ENCODE data around the gene ACVR2B. TPM values are rescaled to one million over a fixed set of nuclear protein-coding genes. Genes with fewer than 3 reads are reported as not detected.

Gene ACVR2B
- total and polyA plus RNA-seq, 2 donors (not counting 1 experiment from before 2014, with no cell fraction given): 0.18 to 4.2 TPM

DNA sequence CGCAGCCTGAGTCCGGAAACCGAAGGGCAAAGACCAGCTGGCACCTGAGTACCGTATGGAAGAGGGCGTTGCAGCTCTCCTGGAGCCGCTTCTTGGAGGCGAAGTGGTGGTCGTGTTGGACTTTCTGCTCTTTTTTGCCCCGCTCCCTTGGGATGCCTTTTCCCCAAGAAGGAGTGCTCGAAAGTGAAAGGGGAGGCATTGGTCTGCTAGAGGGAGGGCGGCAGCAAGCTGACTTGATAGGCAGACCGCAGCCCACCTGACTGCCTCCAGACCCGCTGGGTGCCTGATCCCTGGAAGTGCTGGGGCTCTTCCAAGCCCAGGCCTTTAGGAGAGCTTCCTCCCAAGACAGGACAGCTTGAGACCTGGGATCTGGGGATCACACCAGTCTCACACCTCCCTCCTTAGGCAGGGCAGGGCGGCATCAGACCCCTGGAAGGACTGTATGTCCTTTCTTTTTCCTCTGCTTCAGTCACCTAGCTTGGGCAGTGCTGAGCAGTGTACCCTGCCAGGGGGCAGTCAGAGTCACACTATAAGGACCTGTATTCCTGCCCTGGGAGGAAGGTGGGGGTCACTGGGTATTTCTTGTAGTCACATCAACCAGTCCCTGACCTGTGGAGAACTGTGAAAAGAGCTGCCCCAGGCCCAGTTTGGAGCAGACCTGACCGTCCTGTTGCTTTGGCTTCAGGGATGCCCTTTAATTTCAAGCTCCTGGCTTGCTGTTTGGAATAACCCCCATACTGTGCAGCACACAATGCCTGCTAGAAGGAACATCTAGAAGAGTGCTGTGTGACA lies 2.1 kb downstream of the ACVR2B start:
- POLR2A ChIA-PET: no interaction called here
- H3K4me1 ChIP-seq (ENCODE audit: control insufficient read depth in 2 of 2, insufficient read depth in 2 of 2, low read length in 2 of 2): peaks cover 13 to 24% of the 10 kb centered on the region in 2 donors
- peaks cover 0 to 30% (median 8%) of the 10 kb centered on the region in 4 experiments for H3K27me3 ChIP-seq (replicated peaks in 1 of 4; ENCODE audit: control extremely low read depth in 1 of 4, control insufficient read depth in 3 of 4, insufficient read depth in 4 of 4, low read length in 3 of 4)
- CTCF ChIA-PET: interaction anchor here (0.8 kb wide), 1 partner anchor 41 kb away, joined by 4 read pairs; the partner anchor contains the start of gene EXOG
- no peak overlapping the region for H3K27ac ChIP-seq (ENCODE audit: low read length in 2 of 2)
- Mint-ChIP-seq H3K4me1 (peaks cover 15% of the 10 kb centered on the region), H3K27me3 (peaks cover 18% of the 10 kb centered on the region), H3K9me3 (ENCODE audit: insufficient read depth) (no peaks in the 10 kb centered on the region), H3K27ac (no peak overlapping the region), H3K4me3 (peak overlapping the region; percentile 90)
- DNase-seq (peak; percentile 39), ATAC-seq (ENCODE audit: low read depth) (no peak)
- intact Hi-C loops (cut with micrococcal nuclease): loop anchor here (10.0 kb wide), 1 partner anchor 111 kb away; the partner anchor contains the start of gene XYLB
- H4K20me1 ChIP-seq (ENCODE audit: control insufficient read depth, insufficient read depth, low read length, poor library complexity, severe bottlenecking): no peaks in the 10 kb centered on the region
- peak overlapping the region; percentile 66 for H3K9ac ChIP-seq (ENCODE audit: low read length)
- no peaks in the 10 kb centered on the region for H3K79me2 ChIP-seq (ENCODE audit: control insufficient read depth, insufficient read depth, low read length)
- H3K4me2 ChIP-seq (replicated peaks; ENCODE audit: low read depth, low read length, poor library complexity, severe bottlenecking): peak overlapping the region; percentile 81
- peak overlapping the region; percentile 40 to 68 (median 60) for H3K4me3 ChIP-seq (ENCODE audit: control extremely low read depth in 1 of 5, extremely low read depth in 1 of 5, insufficient read depth in 1 of 5, low read depth in 2 of 5, low read length in 4 of 5)
- peak overlapping the region; percentile 71 for H2AFZ ChIP-seq (ENCODE audit: insufficient read depth, low read depth, low read length, poor library complexity, severe bottlenecking)
- H3K36me3 ChIP-seq (replicated peaks in 1 of 2; ENCODE audit: control extremely low read depth in 1 of 2, control insufficient read depth in 1 of 2, extremely low read depth in 1 of 2, insufficient read depth in 2 of 2, low read length in 1 of 2): no peaks in the 10 kb centered on the region
- peaks cover 0 to 11% (median 0%) of the 10 kb centered on the region in 3 donors for H3K9me3 ChIP-seq (ENCODE audit: control extremely low read depth in 1 of 3, control insufficient read depth in 2 of 3, insufficient read depth in 1 of 3, low read length in 2 of 3)
- WGBS (ENCODE audit: insufficient coverage): 9% methylated on average over 14 of the region's 15 CpGs
- TF ChIP-seq EZH2 (IDR thresholded peaks at IDR 0.05; ENCODE audit: borderline replicate concordance, insufficient read depth, low read depth, low read length, poor library complexity, severe bottlenecking): no peak
- TF ChIP-seq, protein P1, sequence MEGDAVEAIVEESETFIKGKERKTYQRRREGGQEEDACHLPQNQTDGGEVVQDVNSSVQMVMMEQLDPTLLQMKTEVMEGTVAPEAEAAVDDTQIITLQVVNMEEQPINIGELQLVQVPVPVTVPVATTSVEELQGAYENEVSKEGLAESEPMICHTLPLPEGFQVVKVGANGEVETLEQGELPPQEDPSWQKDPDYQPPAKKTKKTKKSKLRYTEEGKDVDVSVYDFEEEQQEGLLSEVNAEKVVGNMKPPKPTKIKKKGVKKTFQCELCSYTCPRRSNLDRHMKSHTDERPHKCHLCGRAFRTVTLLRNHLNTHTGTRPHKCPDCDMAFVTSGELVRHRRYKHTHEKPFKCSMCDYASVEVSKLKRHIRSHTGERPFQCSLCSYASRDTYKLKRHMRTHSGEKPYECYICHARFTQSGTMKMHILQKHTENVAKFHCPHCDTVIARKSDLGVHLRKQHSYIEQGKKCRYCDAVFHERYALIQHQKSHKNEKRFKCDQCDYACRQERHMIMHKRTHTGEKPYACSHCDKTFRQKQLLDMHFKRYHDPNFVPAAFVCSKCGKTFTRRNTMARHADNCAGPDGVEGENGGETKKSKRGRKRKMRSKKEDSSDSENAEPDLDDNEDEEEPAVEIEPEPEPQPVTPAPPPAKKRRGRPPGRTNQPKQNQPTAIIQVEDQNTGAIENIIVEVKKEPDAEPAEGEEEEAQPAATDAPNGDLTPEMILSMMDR (IDR thresholded peaks at IDR 0.05): no peak
